ENCODE data around the gene MAP2K7. TPM values are rescaled to one million over a fixed set of nuclear protein-coding genes. Genes with fewer than 3 reads are reported as not detected.
A peak's percentile ranks its signal among the peaks of the same experiment; 100 is the strongest.

Gene MAP2K7
- total RNA-seq, 1 donor from 2014 or later, result 55.6 TPM

- Mint-ChIP-seq H3K9me3 (no peaks in the 10 kb centered on the region), H3K36me3 (peaks cover 14% of the 10 kb centered on the region), H3K27ac (peak overlapping the region; percentile 98), H3K27me3 (ENCODE audit: low read depth) (no peaks in the 10 kb centered on the region), H3K4me3 (peak overlapping the region; percentile 90), H3K4me1 (peaks cover 8% of the 10 kb centered on the region)
- TF ChIP-seq CTCF (IDR thresholded peaks at IDR 0.05; ENCODE audit: unreplicated experiment), result no peak
- DNase-seq (ENCODE audit: low spot score in 2 of 2, unreplicated experiment in 2 of 2), result no peak
These were observed 38.4 kb downstream of the MAP2K7 start for GRCh38 chr19:7941895-7942596.

GRCh38 chr19:7942981-7943443, 39.3 kb downstream of the MAP2K7 start:
- no peaks in the 10 kb centered on the region for H3K9me3 Mint-ChIP-seq
- H3K36me3 Mint-ChIP-seq, result peaks cover 14% of the 10 kb centered on the region
- DNase-seq (ENCODE audit: low spot score in 2 of 2, unreplicated experiment in 2 of 2), result no peak
- peak overlapping the region; percentile 98 for H3K27ac Mint-ChIP-seq
- H3K4me1 Mint-ChIP-seq, result peaks cover 8% of the 10 kb centered on the region
- TF ChIP-seq CTCF (IDR thresholded peaks at IDR 0.05; ENCODE audit: unreplicated experiment), result no peak
- peak overlapping the region; percentile 90 for H3K4me3 Mint-ChIP-seq
- no peaks in the 10 kb centered on the region for H3K27me3 Mint-ChIP-seq (ENCODE audit: low read depth)

DNA sequence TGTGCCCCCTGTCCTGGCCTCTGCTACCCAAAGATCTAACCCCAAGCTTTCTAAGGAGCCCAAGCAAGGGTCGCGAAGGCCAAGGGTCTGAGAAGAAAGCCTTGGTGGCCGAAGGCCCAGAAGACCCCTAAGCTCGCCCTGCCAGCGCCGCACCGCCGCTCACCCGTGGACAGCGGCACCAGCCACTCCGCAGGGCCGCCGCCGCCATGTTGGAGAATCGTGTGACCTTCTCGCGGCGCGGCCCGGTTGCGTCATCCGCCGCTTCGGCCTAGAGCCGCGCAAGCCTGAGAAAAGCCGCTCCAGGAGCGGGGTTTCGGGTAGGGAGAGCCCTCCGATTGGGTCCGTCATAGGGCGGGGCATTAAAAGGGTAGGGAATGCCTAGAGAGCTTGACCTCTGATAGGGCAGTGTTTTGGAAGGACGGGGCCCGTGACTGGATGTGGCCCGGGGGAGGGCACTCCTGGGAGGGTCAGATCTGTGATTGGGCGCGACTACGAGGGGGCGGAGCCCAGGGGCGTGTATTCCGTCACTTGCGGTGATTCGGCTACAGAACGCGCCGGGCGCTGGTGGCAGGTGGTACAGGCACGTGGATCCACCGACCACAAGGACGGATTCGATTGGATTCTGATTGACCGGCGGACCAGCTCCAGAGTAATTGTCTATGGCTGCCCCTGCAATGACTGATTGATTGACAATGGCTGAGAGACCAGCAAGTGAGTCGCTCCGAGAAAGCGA, 39.9 kb downstream of the MAP2K7 start, which contains the start of gene TIMM44:
Gene TIMM44 (minus strand): TSS at position 223 of the 733 bp plus-strand sequence. CDS start 15 bp downstream, at position 208.
- Mint-ChIP-seq H3K36me3 (peaks cover 14% of the 10 kb centered on the region), H3K4me3 (peak within 1 kb of the TSS; percentile 90), H3K4me1 (peaks cover 8% of the 10 kb centered on the region), H3K27ac (peak within 1 kb of the TSS; percentile 98), H3K27me3 (ENCODE audit: low read depth) (no peaks in the 10 kb centered on the region), H3K9me3 (no peaks in the 10 kb centered on the region)
- no peak for TF ChIP-seq CTCF (IDR thresholded peaks at IDR 0.05; ENCODE audit: unreplicated experiment)
- peak; percentile 91 to 97 for DNase-seq (ENCODE audit: low spot score in 2 of 2, unreplicated experiment in 2 of 2)

- Mint-ChIP-seq H3K4me3 (peak overlapping the region; percentile 90), H3K9me3 (no peaks in the 10 kb centered on the region), H3K4me1 (peaks cover 8% of the 10 kb centered on the region), H3K36me3 (peaks cover 10% of the 10 kb centered on the region), H3K27me3 (ENCODE audit: low read depth) (no peaks in the 10 kb centered on the region), H3K27ac (peak overlapping the region; percentile 98)
- TF ChIP-seq CTCF (IDR thresholded peaks at IDR 0.05; ENCODE audit: unreplicated experiment), result peak; percentile 96
- DNase-seq (ENCODE audit: low spot score in 2 of 2, unreplicated experiment in 2 of 2), result peak in 1 of 2 experiments; percentile 88
These were observed 40.6 kb downstream of the MAP2K7 start for GRCh38 chr19:7944177-7944761.

DNA sequence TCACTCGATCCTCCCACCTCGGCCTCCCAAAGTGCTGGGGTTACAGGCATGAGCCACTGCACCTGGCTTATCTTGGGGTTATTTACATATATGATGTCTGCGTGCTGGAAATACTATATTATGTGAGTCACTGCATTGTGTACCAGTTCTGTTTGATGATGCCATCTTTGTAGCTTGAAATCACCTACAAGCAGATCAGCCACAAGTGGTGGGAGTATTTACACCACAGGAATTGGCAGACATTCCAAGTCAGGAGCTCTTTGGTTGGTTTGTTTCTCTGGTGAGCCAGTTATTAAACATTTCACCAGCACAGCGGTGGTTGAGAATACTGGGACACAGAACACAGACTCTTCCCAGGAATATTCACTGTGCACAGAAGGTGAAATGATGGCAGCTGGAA, 44.3 kb downstream of the MAP2K7 start:
- no peak for TF ChIP-seq CTCF (IDR thresholded peaks at IDR 0.05; ENCODE audit: unreplicated experiment)
- Mint-ChIP-seq H3K4me1 (peaks cover 6% of the 10 kb centered on the region), H3K4me3 (no peak overlapping the region), H3K36me3 (peaks cover 1% of the 10 kb centered on the region), H3K27me3 (ENCODE audit: low read depth) (no peaks in the 10 kb centered on the region), H3K9me3 (no peaks in the 10 kb centered on the region), H3K27ac (no peak overlapping the region)
- DNase-seq (ENCODE audit: low spot score in 2 of 2, unreplicated experiment in 2 of 2), result no peak

Measured in mesothelial cell of epicardium (in vitro differentiated cells).